ENCODE data around the gene DOK6.

Gene DOK6

GRCh38 chr18:69880083-69880482, 479.4 kb downstream of the DOK6 start:
- no peak for DNase-seq

DNA sequence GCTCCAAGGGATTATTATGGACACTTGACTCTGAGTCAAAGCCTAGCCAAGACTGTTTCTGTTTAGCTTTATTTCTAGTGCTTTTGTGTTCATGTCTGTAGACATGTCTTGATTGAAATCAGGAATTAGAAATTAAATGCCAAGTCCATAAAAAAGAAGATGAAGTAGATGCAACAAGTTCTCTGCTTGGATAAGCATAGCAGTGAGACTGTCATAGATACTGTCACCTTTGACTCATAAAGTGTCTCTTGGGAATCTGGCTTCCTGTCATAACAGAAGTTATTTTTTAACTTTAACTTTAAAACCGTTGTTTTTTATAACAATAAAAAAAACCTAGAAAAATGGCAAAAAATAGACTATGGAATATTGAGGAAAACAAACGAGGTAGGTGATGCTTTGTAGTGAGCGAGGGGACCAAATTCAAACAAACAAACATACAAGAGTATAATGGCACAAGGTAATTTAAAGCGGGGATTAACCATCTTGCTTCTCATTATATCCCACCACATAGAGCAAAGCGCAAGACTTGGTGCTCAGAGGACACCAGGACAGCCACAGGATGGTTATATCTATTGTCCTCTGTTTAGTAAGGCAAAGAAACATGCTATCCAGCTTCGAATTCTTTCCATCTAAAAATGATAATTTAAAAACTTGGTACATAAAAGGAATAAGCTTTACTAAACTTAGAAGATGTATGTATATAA, 482.4 kb downstream of the DOK6 start:
- DNase-seq = no peak

- no peak for DNase-seq
These were observed 483.1 kb downstream of the DOK6 start for GRCh38 chr18:69883781-69884180.

GRCh38 chr18:69885355-69885754, 484.7 kb downstream of the DOK6 start:
- DNase-seq = no peak

DNA sequence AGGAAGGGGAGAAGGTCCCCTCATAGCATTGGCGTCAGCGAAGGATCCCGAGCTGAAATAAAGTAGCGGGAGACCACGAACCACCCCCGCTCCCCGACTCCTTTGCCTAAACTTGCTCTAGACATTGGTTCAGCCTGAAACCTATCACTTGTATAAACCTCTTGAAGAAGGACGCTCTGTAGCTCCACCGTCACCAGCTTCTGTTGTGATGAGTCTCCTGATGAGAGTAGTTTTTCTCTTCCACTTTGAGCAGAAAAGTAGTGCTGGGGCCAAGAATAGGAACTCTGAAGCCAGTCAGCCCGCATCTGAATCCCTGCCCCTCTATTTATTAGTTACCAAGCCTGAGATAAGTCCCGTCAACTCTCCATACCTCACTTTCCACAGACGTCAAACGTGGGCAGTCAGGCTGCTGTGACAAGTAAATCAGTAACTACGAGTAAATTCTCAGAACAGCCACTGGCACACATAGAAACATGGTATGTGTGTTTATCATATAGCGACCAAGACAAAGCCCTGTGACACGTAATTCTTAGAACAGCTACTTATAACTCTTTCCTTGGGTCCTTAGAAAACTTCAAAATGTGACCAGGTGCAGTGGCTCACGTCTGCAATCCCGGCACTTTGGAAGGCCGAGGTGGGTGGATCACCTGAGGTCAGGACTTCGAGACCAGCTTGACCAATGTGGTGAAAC, 485.3 kb downstream of the DOK6 start:
- DNase-seq = no peak

- no peak for DNase-seq
These were observed 486.6 kb downstream of the DOK6 start for GRCh38 chr18:69887256-69887655.

- no peak for DNase-seq
These were observed 488.3 kb downstream of the DOK6 start for GRCh38 chr18:69889009-69889408.

DNA sequence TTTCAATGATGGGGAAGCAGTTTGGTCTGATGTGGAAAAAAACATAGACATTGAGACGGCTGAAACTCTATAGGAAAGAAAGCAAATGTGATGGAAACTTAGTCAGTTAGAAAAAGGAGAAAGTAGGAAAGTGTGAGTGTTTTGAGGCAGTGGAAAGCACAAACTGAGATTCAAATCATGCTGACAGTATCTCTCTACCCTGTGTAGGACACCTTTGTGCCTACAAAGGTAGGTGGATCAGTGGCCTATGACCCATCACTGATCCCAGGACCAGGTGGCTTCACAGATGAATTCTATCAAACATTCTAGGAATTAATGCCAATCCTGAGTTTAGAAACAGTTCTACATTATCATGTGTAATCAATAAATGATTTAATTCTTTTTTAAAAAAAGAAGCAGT, 489.9 kb downstream of the DOK6 start:
- DNase-seq = no peak

DNA sequence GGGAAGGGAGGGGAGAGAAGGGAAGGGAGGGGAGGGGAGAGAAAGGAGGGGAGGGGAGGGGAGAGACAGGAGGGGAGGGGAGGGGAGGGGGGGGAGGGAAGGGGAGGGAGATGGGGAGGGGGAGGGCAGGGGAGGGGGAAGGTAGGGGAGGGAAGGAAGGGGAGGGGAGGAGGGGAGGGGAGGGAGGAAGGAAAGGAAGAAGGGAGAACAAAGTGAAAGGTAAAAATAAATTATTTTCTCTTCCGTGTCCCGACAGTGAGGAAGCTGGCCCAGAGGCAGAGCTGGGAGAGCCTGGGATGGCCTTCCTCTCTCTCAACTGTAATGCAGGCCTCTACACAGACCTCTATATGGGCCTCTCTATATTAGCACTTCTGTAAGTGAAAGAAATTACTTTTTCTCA, 493.8 kb downstream of the DOK6 start:
- no peak for DNase-seq

- DNase-seq = no peak
These were observed 494.7 kb downstream of the DOK6 start for GRCh38 chr18:69895066-69896047.

- peak; percentile 6 for DNase-seq
These were observed 496.9 kb downstream of the DOK6 start for GRCh38 chr18:69897397-69898108.

GRCh38 chr18:69898241-69898861, 497.7 kb downstream of the DOK6 start:
- DNase-seq = no peak

Measured in suppressor macrophage treated with lipopolysaccharide for 4 hours (primary cell).